IMR-90 (cell line): ENCODE results near the gene HES1. TPM values are rescaled to one million over a fixed set of nuclear protein-coding genes. Genes with fewer than 3 reads are reported as not detected.
A peak's percentile ranks its signal among the peaks of the same experiment; 100 is the strongest.

ENCODE experiments used
- ATAC-seq: fragments of 200-7000 bp; cut with Tn5 transposase; 2 replicates; pipeline ENCODE4 v1.9.1; 2020; ENCODE audit warnings: low read depth, mild to moderate bottlenecking, moderate library complexity
- BruUV-seq: library from RNA; stranded (reverse); fragments of 400-500 nt; replicated peaks from 2 replicates; lab custom pipeline; 2021; lab: Mats Ljungman, UMichigan
- CTCF ChIA-PET: fragments of 300-600 bp; formaldehyde crosslinking; extraction: SDS; loops from one replicate; lab custom pipeline; 2021; ENCODE audit warnings: antibody characterized with exemption; lab: Yijun Ruan, JAX
- POLR2A ChIA-PET: fragments of 300-600 bp; sonication (Branson Sonifier 250); formaldehyde crosslinking; loops from one replicate; lab custom pipeline; 2022; ENCODE audit warnings: antibody characterized with exemption; ENCODE audit not compliant: unreplicated experiment; lab: Charles Lee
- DNase-seq: peaks from one replicate; pipeline ENCODE4 v3.0.0; 2013
- H2AFZ ChIP-seq: replicated peaks from 2 replicates; pipeline ENCODE3; 2013; ENCODE audit warnings: low read length, mild to moderate bottlenecking; ENCODE audit not compliant: poor library complexity
- H2AK5ac ChIP-seq: 2 replicates; pipeline ENCODE4 v1.6.1; 2013; ENCODE audit warnings: low read depth, low read length, inconsistent platforms
- H2AK9ac ChIP-seq: replicated peaks from 2 replicates; pipeline ENCODE3; 2013; ENCODE audit warnings: mild to moderate bottlenecking, low read depth, low read length, moderate library complexity; ENCODE audit not compliant: poor library complexity
- H2BK120ac ChIP-seq: 2 replicates; pipeline ENCODE4 v1.6.1; 2013; ENCODE audit warnings: low read depth, low read length, inconsistent platforms
- H2BK15ac ChIP-seq: 3 replicates; pipeline ENCODE4 v1.6.1; 2013; ENCODE audit warnings: low read depth, low read length, inconsistent platforms
- H2BK20ac ChIP-seq: 2 replicates; pipeline ENCODE4 v1.6.1; 2013; ENCODE audit warnings: low read depth, mild to moderate bottlenecking, inconsistent platforms, low read length, moderate library complexity
- H2BK5ac ChIP-seq: 2 replicates; pipeline ENCODE4 v1.6.1; 2013; ENCODE audit warnings: mild to moderate bottlenecking, low read depth, low read length, inconsistent platforms; ENCODE audit not compliant: poor library complexity, severe bottlenecking
- H3K14ac ChIP-seq: replicated peaks from 2 replicates; pipeline ENCODE4 v1.6.1; 2013; ENCODE audit warnings: low read depth, low read length, inconsistent platforms
- H3K18ac ChIP-seq: 2 replicates; pipeline ENCODE4 v1.6.1; 2013; ENCODE audit warnings: low read depth, low read length, control low read depth
- H3K23ac ChIP-seq: 2 replicates; pipeline ENCODE4 v1.6.1; 2013; ENCODE audit warnings: low read depth, low read length, inconsistent platforms
- H3K27ac ChIP-seq: 2 replicates; pipeline ENCODE4 v1.5.1; 2013; ENCODE audit warnings: mild to moderate bottlenecking, control low read depth, low read length; ENCODE audit not compliant: insufficient read depth
- H3K27me3 ChIP-seq: 2 replicates; pipeline ENCODE4 v1.6.1; 2013; ENCODE audit warnings: low read length; ENCODE audit not compliant: control insufficient read depth, insufficient read depth
- H3K36me3 ChIP-seq: 2 replicates; pipeline ENCODE4 v1.6.1; 2013; ENCODE audit warnings: low read length, mixed read lengths; ENCODE audit not compliant: control insufficient read depth, insufficient read depth
- H3K4ac ChIP-seq: 2 replicates; pipeline ENCODE4 v1.6.1; 2013; ENCODE audit warnings: low read depth, low read length, inconsistent platforms
- H3K4me1 ChIP-seq: 2 replicates; pipeline ENCODE4 v1.6.1; 2013; ENCODE audit warnings: low read length, mixed read lengths; ENCODE audit not compliant: control insufficient read depth, insufficient read depth
- H3K4me2 ChIP-seq: 2 replicates; pipeline ENCODE4 v1.6.1; 2013; ENCODE audit warnings: low read depth, mild to moderate bottlenecking, control low read depth, low read length, moderate library complexity
- H3K4me3 ChIP-seq: 2 replicates; pipeline ENCODE4 v1.5.1; 2013; ENCODE audit warnings: low read depth, mild to moderate bottlenecking, control low read depth, low read length, moderate library complexity; ENCODE audit not compliant: insufficient read depth
- H3K56ac ChIP-seq: 2 replicates; pipeline ENCODE4 v1.6.1; 2013; ENCODE audit warnings: low read length, inconsistent platforms; ENCODE audit not compliant: insufficient read depth; ENCODE audit errors: extremely low read depth
- H3K79me1 ChIP-seq, 2 experiments: 2 replicates each; pipeline ENCODE4 v1.6.1; 2013; ENCODE audit warnings: low read length in 2 of 2, inconsistent platforms in 1 of 2, low read depth in 1 of 2
- H3K9ac ChIP-seq: 2 replicates; pipeline ENCODE4 v1.6.1; 2013; ENCODE audit warnings: low read depth, low read length, control low read depth
- H3K9me1 ChIP-seq: 2 replicates; pipeline ENCODE4 v1.6.1; 2013; ENCODE audit warnings: low read length, inconsistent platforms; ENCODE audit not compliant: insufficient read depth
- H3K9me3 ChIP-seq: 2 replicates; pipeline ENCODE4 v1.6.1; 2013; ENCODE audit warnings: low read length; ENCODE audit not compliant: control insufficient read depth, insufficient read depth
- H4K20me1 ChIP-seq: 2 replicates; pipeline ENCODE4 v1.6.1; 2013; ENCODE audit warnings: low read length, inconsistent platforms; ENCODE audit not compliant: insufficient read depth
- H4K5ac ChIP-seq: 2 replicates; pipeline ENCODE4 v1.6.1; 2013; ENCODE audit warnings: mild to moderate bottlenecking, low read depth, low read length, control low read depth
- H4K8ac ChIP-seq, 2 experiments: 2 replicates each; pipeline ENCODE4 v1.6.1; 2013; ENCODE audit warnings: low read depth in 2 of 2, low read length in 2 of 2, control low read depth in 1 of 2, inconsistent platforms in 1 of 2
- H4K91ac ChIP-seq: 2 replicates; pipeline ENCODE4 v1.6.1; 2013; ENCODE audit warnings: low read depth, low read length, inconsistent platforms; ENCODE audit not compliant: insufficient read depth
- CHD1 ChIP-seq: IDR thresholded peaks from 2 replicates; pipeline ENCODE4 v1.6.1; 2012; ENCODE audit warnings: low read depth, low read length, improper control_type of control experiment
- CTCF ChIP-seq: conservative IDR thresholded peaks from 2 replicates; pipeline ENCODE4 v1.5.1; 2012; ENCODE audit warnings: mild to moderate bottlenecking, low read depth, low read length, improper control_type of control experiment
- ELK1 ChIP-seq: fragments of 150-350 bp; IDR thresholded peaks from 2 replicates; pipeline ENCODE4 v1.6.1; 2016; ENCODE audit warnings: low read depth, mild to moderate bottlenecking, low read length, moderate library complexity, borderline replicate concordance
- MAFK ChIP-seq: IDR thresholded peaks from 2 replicates; pipeline ENCODE4 v1.6.1; 2012; ENCODE audit warnings: low read depth, low read length, improper control_type of control experiment
- MAZ ChIP-seq: IDR thresholded peaks from 2 replicates; pipeline ENCODE4 v1.6.1; 2012; ENCODE audit warnings: low read depth, mild to moderate bottlenecking, low read length, improper control_type of control experiment, moderate library complexity, borderline replicate concordance
- MXI1 ChIP-seq: IDR thresholded peaks from 2 replicates; pipeline ENCODE4 v1.6.1; 2012; ENCODE audit warnings: low read depth, mild to moderate bottlenecking, low read length, moderate library complexity, borderline replicate concordance
- NFE2L2 ChIP-seq: fragments of 150-350 bp; IDR thresholded peaks from 2 replicates; pipeline ENCODE4 v1.6.1; 2016; ENCODE audit warnings: low read depth, mild to moderate bottlenecking, low read length
- POLR2A ChIP-seq: IDR thresholded peaks from 2 replicates; pipeline ENCODE4 v1.6.1; 2012; ENCODE audit warnings: mild to moderate bottlenecking, low read depth, low read length
- RCOR1 ChIP-seq: IDR thresholded peaks from 2 replicates; pipeline ENCODE4 v1.6.1; 2012; ENCODE audit warnings: mild to moderate bottlenecking, low read length, improper control_type of control experiment; ENCODE audit not compliant: insufficient replicate concordance
- WGBS, 2 experiments: methylation state at CpG; one replicate each; pipeline versions ENCODE4 v1.1.5 to v1.1.7; 2013; ENCODE audit warnings: missing lambda C conversion rate in 2 of 2; ENCODE audit not compliant: insufficient read length in 1 of 2; ENCODE audit errors: extremely low coverage in 2 of 2; 5-methylcytosine and 5-hydroxymethylcytosine counted together
- dilution Hi-C: fragments of 300-500 bp; cut with HindIII; formaldehyde crosslinking; loops from one replicate; pipeline ENCODE4 v1.14.3; 2018; ENCODE audit warnings: low sequenced_read_pairs; ENCODE audit not compliant: unreplicated experiment
- in situ Hi-C: fragments of 300-500 bp; cut with MboI; formaldehyde crosslinking; loops from 3 replicates; pipeline ENCODE4 v1.14.3; 2019; ENCODE audit warnings: low sequenced_read_pairs, inconsistent platforms, mixed read lengths
- intact Hi-C: fragments of 100-400 bp; cut with micrococcal nuclease; formaldehyde crosslinking; loops from 2 replicates; pipeline ENCODE4 v1.10.0; 2022
- polyA plus RNA-seq, 3 experiments: library from polyadenylated mRNA; depleted of rRNA; stranded (reverse); fragments of >200 nt; gene quantifications; 2 replicates each; pipeline ENCODE4 v1.2.3, GENCODE V29; 2012; ENCODE audit warnings: low replicate concordance in 1 of 3
- total RNA-seq: library from RNA; depleted of rRNA; stranded (reverse); fragments of >200 nt; gene quantifications from 2 replicates; pipeline ENCODE4 v1.2.3, GENCODE V29; 2012

HES1 gene
- total and polyA plus RNA-seq, 2 of the 4 experiments (the other 2 are of a cell fraction): 3.6 to 6.7 TPM

- H2AK9ac ChIP-seq: no peak overlapping the region
- H4K91ac ChIP-seq: no peak overlapping the region
- DNase-seq: no peak
- no peak for ATAC-seq
- no peak overlapping the region for H3K18ac ChIP-seq
- H3K4me2 ChIP-seq: no peak overlapping the region
- H3K14ac ChIP-seq: no peak overlapping the region
- in situ Hi-C loops (no loop called here), dilution Hi-C loops (no loop called here), intact Hi-C loops (no loop called here)
- ChIA-PET CTCF (no interaction called here), POLR2A (no interaction called here)
- no CpG with 5 or more reads among the region's 10 CpGs for WGBS, 2 experiments
- H4K8ac ChIP-seq: no peak overlapping the region
- H2AFZ ChIP-seq: peak overlapping the region; percentile 14
- no peak overlapping the region for H2BK5ac ChIP-seq
- H3K79me1 ChIP-seq: no peaks in the 10 kb centered on the region
- H3K27ac ChIP-seq: no peak overlapping the region
- no peaks in the 10 kb centered on the region for H4K20me1 ChIP-seq
- TF ChIP-seq MAZ: no peak
- no peak for TF ChIP-seq MAFK
- no peak for TF ChIP-seq MXI1
- TF ChIP-seq RCOR1: no peak
- TF ChIP-seq ELK1: no peak
- no peak for TF ChIP-seq NFE2L2
- TF ChIP-seq CHD1: no peak
- no peak for TF ChIP-seq CTCF
- TF ChIP-seq POLR2A: no peak
- H3K9ac ChIP-seq: no peak overlapping the region
- H2AK5ac ChIP-seq: no peak overlapping the region
- H3K27me3 ChIP-seq: peaks cover 40% of the 10 kb centered on the region
- no peak overlapping the region for H3K4me3 ChIP-seq
- H2BK15ac ChIP-seq: no peak overlapping the region
- H4K5ac ChIP-seq: no peak overlapping the region
- no TSS peak for BruUV-seq
- H2BK20ac ChIP-seq: no peak overlapping the region
- no peak overlapping the region for H2BK120ac ChIP-seq
- H3K9me1 ChIP-seq: no peaks in the 10 kb centered on the region
- no peak overlapping the region; the same call in 1 of the 2 replicates for H3K56ac ChIP-seq
- H3K4ac ChIP-seq: no peak overlapping the region
- no peaks in the 10 kb centered on the region for H3K9me3 ChIP-seq
- H3K36me3 ChIP-seq: no peaks in the 10 kb centered on the region
- 0 out of 2 replicates have a peak, but pooled peaks cover 1% of the 10 kb centered on the region for H3K4me1 ChIP-seq
- no peak overlapping the region for H3K23ac ChIP-seq
These were observed 40.0 kb upstream of the HES1 start for GRCh38 chr3:194095902-194096301.
